Kidney glomerular epithelial cell (primary cell): ENCODE measurements around the gene HECTD4.
"Not testable (repeated sequence)": the region's sequence is repeated elsewhere in the genome, so short reads cannot be mapped to it uniquely, and the experiment has no call there.

Experiments used
- DNase-seq: peaks from one replicate; lab custom pipeline; 2025; lab: John Stamatoyannopoulos, UW

HECTD4 gene

GRCh38 chr12:112407683-112408082 is 25.5 kb upstream of the HECTD4 start:
- DNase-seq, result not testable (repeated sequence)

GRCh38 chr12:112406519-112407488 is 24.6 kb upstream of the HECTD4 start:
- no peak for DNase-seq

GRCh38 chr12:112401903-112402498 is 19.8 kb upstream of the HECTD4 start:
- no peak for DNase-seq

GRCh38 chr12:112401054-112401453 is 18.8 kb upstream of the HECTD4 start:
- DNase-seq, result no peak

GRCh38 chr12:112393328-112393727 is 11.1 kb upstream of the HECTD4 start:
- no peak for DNase-seq

GRCh38 chr12:112389922-112390654 is 7.9 kb upstream of the HECTD4 start:
- not testable (repeated sequence) for DNase-seq

GRCh38 chr12:112389228-112389627 is 7.0 kb upstream of the HECTD4 start:
- no peak for DNase-seq

- no peak for DNase-seq
Measured at GRCh38 chr12:112386726-112387125, 4.5 kb upstream of the HECTD4 start.

GRCh38 chr12:112382866-112383265 is 635 bp upstream of the HECTD4 start:
- DNase-seq, result no peak

GRCh38 chr12:112381406-112381882 is 787 bp downstream of the HECTD4 start:
- DNase-seq, result no peak

- peak; percentile 18 for DNase-seq
Measured at GRCh38 chr12:112380663-112381405, 1.4 kb downstream of the HECTD4 start.

GRCh38 chr12:112375105-112375504 is 7.1 kb downstream of the HECTD4 start:
- no peak for DNase-seq

GRCh38 chr12:112374166-112374740 is 8.0 kb downstream of the HECTD4 start:
- no peak for DNase-seq

- DNase-seq, result no peak
Measured at GRCh38 chr12:112370868-112371510, 11.2 kb downstream of the HECTD4 start.

GRCh38 chr12:112370199-112370598 is 12.0 kb downstream of the HECTD4 start:
- no peak for DNase-seq

GRCh38 chr12:112368856-112369255 is 13.4 kb downstream of the HECTD4 start:
- no peak for DNase-seq

- DNase-seq, result no peak
Measured at GRCh38 chr12:112367965-112368364, 14.3 kb downstream of the HECTD4 start.

- DNase-seq, result no peak
Measured at GRCh38 chr12:112362310-112362709, 19.9 kb downstream of the HECTD4 start.

GRCh38 chr12:112361271-112361670 is 21.0 kb downstream of the HECTD4 start:
- no peak for DNase-seq

GRCh38 chr12:112359290-112359689 is 22.9 kb downstream of the HECTD4 start:
- no peak for DNase-seq

GRCh38 chr12:112357214-112357613 is 25.0 kb downstream of the HECTD4 start:
- DNase-seq, result no peak
